WTC11 (cell line): ENCODE measurements around the gene ZNF555.

ENCODE experiments used
- CTCF ChIP-seq: fragments of 200-600 bp; IDR thresholded peaks from 2 replicates; pipeline ENCODE4 v1.8.0; 2022; ENCODE audit warnings: antibody characterized with exemption
- ESRRA ChIP-seq: sonication (generic); formaldehyde crosslinking; IDR thresholded peaks from 2 replicates; pipeline ENCODE4 v1.8.1; 2022; ENCODE audit warnings: mild to moderate bottlenecking, missing genetic modification reagents, borderline replicate concordance
- FOXP4 ChIP-seq: sonication (generic); formaldehyde crosslinking; IDR thresholded peaks from 2 replicates; pipeline ENCODE4 v1.8.0; 2022; ENCODE audit warnings: mild to moderate bottlenecking, missing genetic modification reagents
- MLX ChIP-seq: sonication (generic); formaldehyde crosslinking; IDR thresholded peaks from 2 replicates; pipeline ENCODE4 v1.8.1; 2023; ENCODE audit warnings: mild to moderate bottlenecking, missing genetic modification reagents, moderate library complexity
- RELA ChIP-seq: sonication (generic); formaldehyde crosslinking; IDR thresholded peaks from 2 replicates; pipeline ENCODE4 v1.8.1; 2022; ENCODE audit warnings: missing genetic modification reagents, mild to moderate bottlenecking, borderline replicate concordance
- TEAD4 ChIP-seq: sonication (generic); formaldehyde crosslinking; IDR thresholded peaks from 2 replicates; pipeline ENCODE4 v1.8.0; 2022; ENCODE audit warnings: mild to moderate bottlenecking, missing genetic modification reagents
- ZNF317 ChIP-seq: sonication (generic); formaldehyde crosslinking; IDR thresholded peaks from 2 replicates; pipeline ENCODE4 v1.8.1; 2023; ENCODE audit warnings: low read depth, mild to moderate bottlenecking, moderate library complexity, missing genetic modification reagents, borderline replicate concordance
- TF ChIP-seq, protein P1 (sequence below): sonication (generic); formaldehyde crosslinking; IDR thresholded peaks from 2 replicates; pipeline ENCODE4 v1.8.0; 2022; ENCODE audit warnings: mild to moderate bottlenecking, missing genetic modification reagents
- TF ChIP-seq, protein P2 (sequence below): sonication (generic); formaldehyde crosslinking; IDR thresholded peaks from 2 replicates; pipeline ENCODE4 v1.8.1; 2022; ENCODE audit warnings: missing genetic modification reagents, borderline replicate concordance

- no peak for TF ChIP-seq CTCF
- TF ChIP-seq TEAD4 (CRISPR knock-in tag) = no peak
- no peak for TF ChIP-seq ESRRA (CRISPR knock-in tag)
- no peak for TF ChIP-seq ZNF317
- TF ChIP-seq, protein P1, sequence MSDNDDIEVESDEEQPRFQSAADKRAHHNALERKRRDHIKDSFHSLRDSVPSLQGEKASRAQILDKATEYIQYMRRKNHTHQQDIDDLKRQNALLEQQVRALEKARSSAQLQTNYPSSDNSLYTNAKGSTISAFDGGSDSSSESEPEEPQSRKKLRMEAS (CRISPR knock-in tag) = no peak
- no peak for TF ChIP-seq FOXP4 (CRISPR knock-in tag)
- TF ChIP-seq MLX = no peak
- TF ChIP-seq, protein P2, sequence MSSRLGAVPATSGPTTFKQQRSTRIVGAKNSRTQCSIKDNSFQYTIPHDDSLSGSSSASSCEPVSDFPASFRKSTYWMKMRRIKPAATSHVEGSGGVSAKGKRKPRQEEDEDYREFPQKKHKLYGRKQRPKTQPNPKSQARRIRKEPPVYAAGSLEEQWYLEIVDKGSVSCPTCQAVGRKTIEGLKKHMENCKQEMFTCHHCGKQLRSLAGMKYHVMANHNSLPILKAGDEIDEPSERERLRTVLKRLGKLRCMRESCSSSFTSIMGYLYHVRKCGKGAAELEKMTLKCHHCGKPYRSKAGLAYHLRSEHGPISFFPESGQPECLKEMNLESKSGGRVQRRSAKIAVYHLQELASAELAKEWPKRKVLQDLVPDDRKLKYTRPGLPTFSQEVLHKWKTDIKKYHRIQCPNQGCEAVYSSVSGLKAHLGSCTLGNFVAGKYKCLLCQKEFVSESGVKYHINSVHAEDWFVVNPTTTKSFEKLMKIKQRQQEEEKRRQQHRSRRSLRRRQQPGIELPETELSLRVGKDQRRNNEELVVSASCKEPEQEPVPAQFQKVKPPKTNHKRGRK (CRISPR knock-in tag) = no peak
- no peak for TF ChIP-seq RELA (CRISPR knock-in tag)
Observed at GRCh38 chr19:2810141-2811091, 30.9 kb upstream of the ZNF555 start.
